NB4 (cell line): ENCODE results near the gene HMGCL.

Source experiments
- CTCF ChIP-seq: IDR thresholded peaks from one replicate; pipeline ENCODE4 v1.5.1; 2012; ENCODE audit warnings: low read depth, low read length
- MYC ChIP-seq: IDR thresholded peaks from 2 replicates; pipeline ENCODE4 v1.6.1; 2011; ENCODE audit warnings: low read depth, low read length
- POLR2A ChIP-seq: IDR thresholded peaks from 2 replicates; pipeline ENCODE4 v1.6.1; 2011; ENCODE audit warnings: mild to moderate bottlenecking; ENCODE audit not compliant: insufficient read length; ENCODE audit errors: extremely low read depth
- TF ChIP-seq, protein P1 (sequence below): IDR thresholded peaks from 2 replicates; pipeline ENCODE4 v1.6.1; 2011; ENCODE audit warnings: low read depth, low read length

- no peak for TF ChIP-seq CTCF
- TF ChIP-seq, protein P1, sequence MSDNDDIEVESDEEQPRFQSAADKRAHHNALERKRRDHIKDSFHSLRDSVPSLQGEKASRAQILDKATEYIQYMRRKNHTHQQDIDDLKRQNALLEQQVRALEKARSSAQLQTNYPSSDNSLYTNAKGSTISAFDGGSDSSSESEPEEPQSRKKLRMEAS: no peak
- no peak for TF ChIP-seq POLR2A
- TF ChIP-seq MYC: no peak
Observed at GRCh38 chr1:23795676-23796465, 29.4 kb downstream of the HMGCL start.
